Fibroblast of skin of right quadriceps (primary cell): ENCODE measurements around the gene RNF38.

Source experiments
- DNase-seq: peaks from one replicate; pipeline ENCODE4 v3.0.0-alpha.2; 2013

The RNF38 gene

GRCh38 chr9:36290996-36291395, 109.1 kb downstream of the RNF38 start:
- DNase-seq, result no peak

GRCh38 chr9:36289836-36290435, 110.1 kb downstream of the RNF38 start:
- DNase-seq, result no peak

- DNase-seq, result no peak
These were observed 112.0 kb downstream of the RNF38 start for GRCh38 chr9:36288070-36288469.
